GM23248 (cell line): ENCODE results near the gene CTIF.

Experiments
- EZH2 ChIP-seq: fragments of 200-600 bp; sonication (generic); IDR thresholded peaks from 2 replicates; pipeline ENCODE4 v1.6.1; 2018; ENCODE audit warnings: antibody characterized with exemption, mild to moderate bottlenecking; ENCODE audit not compliant: insufficient read depth, poor library complexity, severe bottlenecking
- EZH2phosphoT487 ChIP-seq: fragments of 200-600 bp; sonication (generic); IDR thresholded peaks from 2 replicates; pipeline ENCODE4 v1.6.1; 2018; ENCODE audit warnings: antibody characterized with exemption, moderate library complexity, mild to moderate bottlenecking, low read depth; ENCODE audit not compliant: insufficient read depth

DNA sequence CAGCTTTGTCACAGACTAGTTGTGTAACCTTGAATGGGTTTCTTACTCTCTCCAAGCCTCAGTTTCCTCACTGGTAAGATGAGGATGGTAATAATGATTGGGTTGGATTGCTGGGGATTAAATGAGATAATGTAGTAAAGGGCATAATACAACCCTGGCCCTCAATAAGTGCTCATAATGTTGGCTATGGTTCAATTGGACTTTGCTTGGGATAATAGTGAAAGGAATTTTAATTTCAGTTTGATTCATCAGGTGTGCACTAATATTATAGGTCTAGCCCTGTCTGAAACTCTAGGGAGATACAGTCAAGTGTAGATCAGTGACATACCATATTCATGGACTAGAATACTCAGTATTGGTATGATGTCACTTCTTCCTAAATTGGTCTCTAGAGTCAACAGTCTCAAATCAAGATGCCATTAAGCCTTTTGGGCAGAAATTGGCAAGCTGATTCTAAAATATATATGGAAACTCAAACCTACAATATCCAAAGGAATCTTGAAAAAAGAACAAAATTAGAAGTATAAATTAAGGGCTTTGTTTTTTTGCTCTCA lies 250.5 kb downstream of the CTIF start:
- TF ChIP-seq EZH2 (no peak), EZH2phosphoT487 (no peak)
